GM12878 (cell line): Measurements from ENCODE around the gene BBS1. TPM values are rescaled to one million over a fixed set of nuclear protein-coding genes. Genes with fewer than 3 reads are reported as not detected.

Experiments used
- ATAC-seq: fragments of 200-7000 bp; cut with Tn5 transposase; 3 replicates; pipeline ENCODE4 v1.9.1; 2020; ENCODE audit warnings: mild to moderate bottlenecking, moderate library complexity
- BruUV-seq: library from RNA; stranded (reverse); fragments of 400-500 nt; replicated peaks from 2 replicates; lab custom pipeline; 2021; lab: Mats Ljungman, UMichigan
- CTCF ChIA-PET: fragments of 300-600 bp; sonication (Branson Sonifier 250); formaldehyde crosslinking; extraction: SDS; loops from one replicate; lab custom pipeline; 2021; ENCODE audit warnings: inconsistent platforms; lab: Yijun Ruan, JAX
- POLR2A ChIA-PET: fragments of 350-600 bp; formaldehyde crosslinking; extraction: SDS; loops from one replicate; lab custom pipeline; 2021; ENCODE audit warnings: inconsistent platforms; lab: Charles Lee
- RAD21 ChIA-PET: fragments of 300-600 bp; sonication (Branson Sonifier 250); formaldehyde crosslinking; loops from one replicate; lab custom pipeline; 2023; ENCODE audit warnings: antibody characterized with exemption; ENCODE audit not compliant: unreplicated experiment; lab: Charles Lee
- SMC1A ChIA-PET: fragments of 300-600 bp; sonication (Branson Sonifier 250); formaldehyde crosslinking; loops from one replicate; lab custom pipeline; 2023; ENCODE audit not compliant: unreplicated experiment, uncharacterized antibody; lab: Charles Lee
- DNase-seq: peaks from one replicate; pipeline ENCODE4 v3.0.0-alpha.2; 2011; ENCODE audit warnings: low read depth, low spot score
- FAIRE-seq: peaks from 3 replicates; lab custom pipeline; 2011; peaks lifted over from hg19 to GRCh38; lab: Jason Lieb, UNC
- H2AFZ ChIP-seq: 2 replicates; pipeline ENCODE4 v1.6.0; 2011; ENCODE audit warnings: low read depth, low read length, control low read depth; ENCODE audit not compliant: control insufficient read depth
- H3K27ac ChIP-seq: 2 replicates; pipeline ENCODE4 v1.5.1; 2011; ENCODE audit warnings: control low read depth; ENCODE audit not compliant: control insufficient read depth, insufficient read depth
- H3K27me3 ChIP-seq, 2 experiments: replicated peaks in 1 of 2; 2 replicates each; pipeline versions ENCODE4 v1.6.0 to v1.6.1; 2011; ENCODE audit warnings: low read length in 1 of 2; ENCODE audit not compliant: control insufficient read depth in 2 of 2, insufficient read depth in 2 of 2
- H3K36me3 ChIP-seq, 2 experiments: 2 replicates each; pipeline ENCODE4 v1.5.1; 2011; ENCODE audit warnings: low read length in 1 of 2; ENCODE audit not compliant: control insufficient read depth in 2 of 2, insufficient read depth in 2 of 2
- H3K4me1 ChIP-seq: 2 replicates; pipeline ENCODE4 v1.6.1; 2011; ENCODE audit warnings: mild to moderate bottlenecking, low read length, moderate library complexity, mixed read lengths; ENCODE audit not compliant: control insufficient read depth, insufficient read depth
- H3K4me2 ChIP-seq: 2 replicates; pipeline ENCODE4 v1.6.0; 2011; ENCODE audit warnings: control low read depth; ENCODE audit not compliant: control insufficient read depth, insufficient read depth
- H3K4me3 ChIP-seq: fragments of 200-600 bp; sonication (generic); 2 replicates; pipeline ENCODE4 v1.5.1; 2016
- H3K79me2 ChIP-seq: 2 replicates; pipeline ENCODE4 v1.6.0; 2011; ENCODE audit warnings: low read length; ENCODE audit not compliant: control insufficient read depth, insufficient read depth
- H3K9ac ChIP-seq: 2 replicates; pipeline ENCODE4 v1.8.0; 2011; ENCODE audit warnings: low read length, control low read depth, mixed read lengths; ENCODE audit not compliant: control insufficient read depth, insufficient read depth
- H3K9me3 ChIP-seq: replicated peaks from 3 replicates; pipeline ENCODE4 v1.5.1; 2011; ENCODE audit warnings: mild to moderate bottlenecking, low read length; ENCODE audit not compliant: control insufficient read depth, insufficient read depth
- H4K20me1 ChIP-seq: 2 replicates; pipeline ENCODE4 v1.6.0; 2011; ENCODE audit not compliant: control insufficient read depth, insufficient read depth
- HCFC1 ChIP-seq: fragments of 150-350 bp; IDR thresholded peaks from 2 replicates; pipeline ENCODE4 v1.6.1; 2014; ENCODE audit warnings: low read length
- KAT2A ChIP-seq: conservative IDR thresholded peaks from 2 replicates; pipeline ENCODE4 v1.6.1; 2011; ENCODE audit warnings: low read depth, low read length; ENCODE audit not compliant: control insufficient read depth
- MYC ChIP-seq: IDR thresholded peaks from 2 replicates; pipeline ENCODE4 v1.6.1; 2011; ENCODE audit warnings: mild to moderate bottlenecking, low read length, moderate library complexity, inconsistent platforms; ENCODE audit not compliant: insufficient read depth, insufficient replicate concordance, insufficient read length, severe bottlenecking
- RELB ChIP-seq: fragments of 450-650 bp; IDR thresholded peaks from 2 replicates; pipeline ENCODE4 v1.6.1; 2017; ENCODE audit warnings: low read depth, mild to moderate bottlenecking, moderate library complexity
- SKIL ChIP-seq: fragments of 450-650 bp; IDR thresholded peaks from 2 replicates; pipeline ENCODE4 v1.6.1; 2017; ENCODE audit warnings: mild to moderate bottlenecking, low read depth, inconsistent platforms; ENCODE audit not compliant: poor library complexity, severe bottlenecking
- SUZ12 ChIP-seq: fragments of 200-600 bp; sonication (generic); IDR thresholded peaks from one replicate; pipeline ENCODE4 v1.6.1; 2018; ENCODE audit warnings: antibody characterized with exemption, mild to moderate bottlenecking; ENCODE audit not compliant: unreplicated experiment
- USF1 ChIP-seq: IDR thresholded peaks from 2 replicates; pipeline ENCODE4 v1.6.1; 2011; ENCODE audit warnings: borderline replicate concordance, low read depth, mild to moderate bottlenecking, moderate library complexity, mixed read lengths, low read length; ENCODE audit not compliant: insufficient read depth; ENCODE audit errors: extremely low read length
- WRNIP1 ChIP-seq: IDR thresholded peaks from 2 replicates; pipeline ENCODE4 v1.6.1; 2011; ENCODE audit warnings: low read depth, low read length, improper control_type of control experiment, borderline replicate concordance
- YBX1 ChIP-seq: fragments of 450-650 bp; IDR thresholded peaks from 2 replicates; pipeline ENCODE4 v1.6.1; 2016; ENCODE audit warnings: antibody characterized with exemption
- ZBTB4 ChIP-seq: fragments of 450-650 bp; formaldehyde crosslinking; IDR thresholded peaks from 2 replicates; pipeline ENCODE4 v1.4.0; 2022; ENCODE audit warnings: mild to moderate bottlenecking, moderate library complexity
- ZNF24 ChIP-seq: fragments of 450-650 bp; IDR thresholded peaks from 2 replicates; pipeline ENCODE4 v1.6.1; 2017; ENCODE audit warnings: antibody characterized with exemption, mild to moderate bottlenecking
- WGBS: methylation state at CpG from one replicate; pipeline ENCODE4 v1.1.6; 2016; ENCODE audit warnings: low lambda C conversion rate; ENCODE audit not compliant: insufficient replicate concordance, insufficient coverage; ENCODE audit errors: missing lambda C conversion rate; 5-methylcytosine and 5-hydroxymethylcytosine counted together
- in situ Hi-C: fragments of 300-500 bp; cut with MboI; formaldehyde crosslinking; loops from 9 replicates; pipeline ENCODE4 v1.14.3; 2018; ENCODE audit warnings: mixed read lengths
- intact Hi-C: fragments of 100-400 bp; cut with micrococcal nuclease; formaldehyde crosslinking; loops from one replicate; pipeline ENCODE4 v1.14.2; 2022; ENCODE audit not compliant: unreplicated experiment
- polyA plus RNA-seq, 11 experiments: library from polyadenylated mRNA; depleted of rRNA in 4 of 11; unstranded in 6 of 11; stranded (reverse) in 5 of 11; fragments of >200 nt; fragmentation: Nextera tagmentation in 4 of 11; fragmentation: Illumina TruSeq in 1 of 11; extraction: Ambion mirVana in 4 of 11; extraction: Trizol in 1 of 11; gene quantifications; 1 replicate in 1 of 11; 2 replicates in 10 of 11; pipeline versions ENCODE4 v1.2.1 to v1.2.3, GENCODE V29; 2011 to 2016; ENCODE audit warnings: inconsistent platforms in 2 of 11, missing spikeins in 2 of 11, low read depth in 1 of 11
- total RNA-seq, 4 experiments: library from RNA; depleted of rRNA in 3 of 4; stranded (reverse); fragments of >200 nt in 3 of 4; fragmentation: Illumina TruSeq in 1 of 4; extraction: Trizol in 1 of 4; gene quantifications; 2 replicates each; pipeline versions ENCODE4 v1.2.1 to v1.2.3, GENCODE V29; 2013 to 2021

BBS1 gene
- total and polyA plus RNA-seq, 10 of the 15 experiments (the other 5 are each of a cell fraction or from before 2014, with no cell fraction given), result 2.5 to 14.7 (median 8.7) TPM

- H3K4me3 ChIP-seq, result no peak overlapping the region
- ATAC-seq (no peak), DNase-seq (no peak), FAIRE-seq (no peak)
- H3K79me2 ChIP-seq, result no peaks in the 10 kb centered on the region
- ChIA-PET POLR2A (interaction anchor here (0.6 kb wide), 1 partner anchor 311 kb away, joined by 3 read pairs; no protein-coding TSS in a partner anchor), SMC1A (no interaction called here), CTCF (no interaction called here), RAD21 (no interaction called here)
- intact Hi-C loops (no loop called here), in situ Hi-C loops (no loop called here)
- H3K27me3 ChIP-seq, result no peaks in the 10 kb centered on the region
- no TSS peak for BruUV-seq
- H3K4me1 ChIP-seq, result no peaks in the 10 kb centered on the region
- WGBS, result 90% methylated on average over 16 of the region's 16 CpGs
- H2AFZ ChIP-seq, result no peak overlapping the region
- H3K9ac ChIP-seq, result no peak overlapping the region
- no peak overlapping the region for H3K27ac ChIP-seq
- no peaks in the 10 kb centered on the region for H3K9me3 ChIP-seq
- H3K4me2 ChIP-seq, result no peak overlapping the region
- TF ChIP-seq RELB, result no peak
- TF ChIP-seq MYC, result no peak
- no peak for TF ChIP-seq SKIL
- TF ChIP-seq ZNF24, result no peak
- no peak for TF ChIP-seq ZBTB4 (CRISPR knock-in tag)
- no peak for TF ChIP-seq SUZ12
- TF ChIP-seq WRNIP1, result no peak
- TF ChIP-seq KAT2A, result no peak
- no peak for TF ChIP-seq USF1
- TF ChIP-seq HCFC1, result no peak
- no peak for TF ChIP-seq YBX1
- H3K36me3 ChIP-seq, result peaks cover 7 to 22% of the 10 kb centered on the region in 2 experiments; a peak in 3 of 4 replicates
- no peaks in the 10 kb centered on the region for H4K20me1 ChIP-seq
Observed at GRCh38 chr11:66497206-66497605, 13.2 kb upstream of the BBS1 start.
